HepG2 (cell line): ENCODE data around the gene IGDCC3. TPM values are rescaled to one million over a fixed set of nuclear protein-coding genes. Genes with fewer than 3 reads are reported as not detected.

Experiments used
- ARHGAP35 ChIP-seq: sonication (generic); formaldehyde crosslinking; IDR thresholded peaks from 2 replicates; pipeline ENCODE4 v1.9.0; 2022; ENCODE audit warnings: mild to moderate bottlenecking, inconsistent platforms, moderate library complexity, missing genetic modification reagents, borderline replicate concordance
- BCL6 ChIP-seq: IDR thresholded peaks from 2 replicates; pipeline ENCODE4 v1.6.1; 2016; ENCODE audit warnings: missing genetic modification reagents, missing compliant biosample characterization
- GTF3A ChIP-seq: sonication (generic); formaldehyde crosslinking; conservative IDR thresholded peaks from 2 replicates; pipeline ENCODE4 v1.4.0; 2020; ENCODE audit warnings: mild to moderate bottlenecking, missing genetic modification reagents
- MAZ ChIP-seq, 2 experiments: sonication (generic) in 1 of 2; formaldehyde crosslinking in 1 of 2; IDR thresholded peaks; 2 replicates each; pipeline versions ENCODE4 v1.5.0 to v1.6.1; 2012 to 2020; ENCODE audit warnings: low read depth in 2 of 2, mild to moderate bottlenecking in 2 of 2, borderline replicate concordance in 1 of 2, improper control_type of control experiment in 1 of 2, low read length in 1 of 2, missing genetic modification reagents in 1 of 2, moderate library complexity in 1 of 2
- MTA3 ChIP-seq: sonication (generic); formaldehyde crosslinking; IDR thresholded peaks from 2 replicates; pipeline ENCODE4 v1.4.0; 2020; ENCODE audit warnings: missing genetic modification reagents
- NFIB ChIP-seq: sonication (generic); formaldehyde crosslinking; IDR thresholded peaks from 2 replicates; pipeline ENCODE4 v1.9.0; 2021; ENCODE audit warnings: missing genetic modification reagents, mild to moderate bottlenecking, borderline replicate concordance
- NR2F6 ChIP-seq, 2 experiments: IDR thresholded peaks; 2 replicates each; pipeline ENCODE4 v1.6.1; 2016; ENCODE audit warnings: antibody characterized with exemption in 1 of 2, mild to moderate bottlenecking in 1 of 2
- POLR2AphosphoS5 ChIP-seq: IDR thresholded peaks from 2 replicates; pipeline ENCODE4 v1.6.1; 2012; ENCODE audit warnings: low read depth, low read length
- RXRA ChIP-seq: sonication (generic); formaldehyde crosslinking; IDR thresholded peaks from 2 replicates; pipeline ENCODE4 v1.5.1; 2020; ENCODE audit warnings: missing genetic modification reagents
- SAP130 ChIP-seq: IDR thresholded peaks from 2 replicates; pipeline ENCODE4 v1.6.1; 2016; ENCODE audit warnings: low read depth
- ZBTB3 ChIP-seq: sonication (generic); formaldehyde crosslinking; IDR thresholded peaks from 2 replicates; pipeline ENCODE4 v1.4.0; 2020; ENCODE audit warnings: low read depth, mild to moderate bottlenecking, moderate library complexity, missing genetic modification reagents, borderline replicate concordance
- ZBTB34 ChIP-seq: sonication (generic); formaldehyde crosslinking; IDR thresholded peaks from 2 replicates; pipeline ENCODE4 v1.8.0; 2022; ENCODE audit warnings: mild to moderate bottlenecking, missing genetic modification reagents
- ZFP90 ChIP-seq: sonication (generic); formaldehyde crosslinking; IDR thresholded peaks from 2 replicates; pipeline ENCODE4 v1.8.0; 2022; ENCODE audit warnings: missing genetic modification reagents, mild to moderate bottlenecking, inconsistent platforms, borderline replicate concordance
- ZFX ChIP-seq: sonication (generic); formaldehyde crosslinking; IDR thresholded peaks from 2 replicates; pipeline ENCODE4 v1.4.0; 2020; ENCODE audit warnings: mild to moderate bottlenecking, low read depth, missing genetic modification reagents, moderate library complexity
- ZNF160 ChIP-seq: sonication (generic); formaldehyde crosslinking; IDR thresholded peaks from 2 replicates; pipeline ENCODE4 v1.8.0; 2022; ENCODE audit warnings: mild to moderate bottlenecking, inconsistent platforms, missing genetic modification reagents
- ZNF292 ChIP-seq: sonication (generic); formaldehyde crosslinking; IDR thresholded peaks from 2 replicates; pipeline ENCODE4 v1.8.1; 2022; ENCODE audit warnings: mild to moderate bottlenecking, low read depth, missing genetic modification reagents, borderline replicate concordance
- ZNF577 ChIP-seq: sonication (generic); formaldehyde crosslinking; IDR thresholded peaks from 2 replicates; pipeline ENCODE4 v1.4.0; 2020; ENCODE audit warnings: mild to moderate bottlenecking, low read depth, missing genetic modification reagents, borderline replicate concordance
- ZNF605 ChIP-seq: sonication (generic); formaldehyde crosslinking; IDR thresholded peaks from 2 replicates; pipeline ENCODE4 v1.8.0; 2022; ENCODE audit warnings: mild to moderate bottlenecking, missing genetic modification reagents
- ZNF724P ChIP-seq: sonication (generic); formaldehyde crosslinking; IDR thresholded peaks from 2 replicates; pipeline ENCODE4 v1.8.0; 2022; ENCODE audit warnings: missing genetic modification reagents, borderline replicate concordance
- polyA plus RNA-seq, 8 experiments: library from polyadenylated mRNA; depleted of rRNA in 3 of 8; stranded (reverse) in 7 of 8; unstranded in 1 of 8; fragments of >200 nt; fragmentation: Illumina TruSeq in 4 of 8; extraction: Trizol in 4 of 8; gene quantifications; 2 replicates each; pipeline versions ENCODE4 v1.2.1 to v1.2.3, GENCODE V29; 2011 to 2016; ENCODE audit warnings: low read depth in 4 of 8, missing spikeins in 1 of 8, mixed read lengths in 1 of 8; ENCODE audit not compliant: insufficient read depth in 1 of 8
- total RNA-seq, 5 experiments: library from RNA; depleted of rRNA; stranded (reverse); fragments of >200 nt; fragmentation: Illumina TruSeq; extraction: Trizol; gene quantifications; 2 replicates each; pipeline ENCODE4 v1.2.3, GENCODE V29; 2016; ENCODE audit warnings: low read depth in 1 of 5
- TF ChIP-seq, protein P1 (sequence below): sonication (generic); formaldehyde crosslinking; IDR thresholded peaks from 2 replicates; pipeline ENCODE4 v1.4.0; 2020; ENCODE audit warnings: missing genetic modification reagents
- TF ChIP-seq, protein P2 (sequence below): sonication (generic); formaldehyde crosslinking; IDR thresholded peaks from 2 replicates; pipeline ENCODE4 v1.5.0; 2020; ENCODE audit warnings: mild to moderate bottlenecking, missing genetic modification reagents, moderate library complexity

IGDCC3 gene
- total and polyA plus RNA-seq, 2 of the 13 experiments (the other 11 are each of a cell fraction or from before 2014, with no cell fraction given) = 30.1 to 51.8 TPM

DNA sequence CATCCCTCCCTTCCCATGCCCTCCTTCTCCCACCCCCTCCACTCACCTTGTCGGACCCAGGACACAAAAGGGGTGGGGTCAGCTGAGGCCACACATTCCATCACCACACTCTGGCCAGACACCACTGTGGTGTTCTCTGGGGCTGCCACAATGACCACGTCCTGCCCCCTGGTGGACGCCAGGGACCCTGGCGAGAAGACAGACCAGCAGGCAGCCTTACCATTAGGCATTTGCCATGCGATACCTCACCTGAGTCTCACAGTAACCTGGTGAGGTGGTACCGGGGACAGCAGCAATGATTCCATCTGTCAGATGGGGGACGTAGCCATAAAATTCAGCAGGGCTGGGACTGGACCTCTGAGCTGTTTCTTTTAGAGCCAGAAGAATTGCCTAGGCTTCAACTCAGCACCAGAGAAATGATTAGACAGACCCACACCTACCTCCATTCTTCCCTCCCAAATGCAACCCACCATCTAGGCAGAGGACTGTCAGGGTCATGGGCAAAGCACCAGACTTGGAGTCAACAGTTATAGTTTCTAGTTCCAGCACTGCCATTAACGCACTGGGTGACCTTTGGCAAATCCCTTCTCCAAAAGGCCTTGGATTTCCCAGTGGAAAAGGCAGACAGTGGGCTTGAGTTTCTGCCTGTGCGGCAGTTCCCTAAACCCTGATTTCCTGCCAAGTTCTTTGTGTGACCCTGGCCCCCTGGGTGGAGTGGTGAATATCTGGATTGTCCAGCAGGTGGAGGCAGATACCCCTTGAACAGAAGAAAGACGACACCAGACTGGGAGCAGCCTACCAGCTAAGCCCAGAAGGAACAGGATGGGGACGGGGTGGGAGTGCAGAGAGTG, 23.2 kb upstream of the IGDCC3 start (continued):
- TF ChIP-seq NR2F6 (IDR thresholded peaks at IDR 0.05) (no peak), NR2F6 (CRISPR knock-in tag; IDR thresholded peaks at IDR 0.05) (peak; percentile 33; the same call in 1 of the 2 replicates), ZNF577 (no peak), ARHGAP35 (CRISPR knock-in tag) (no peak), MAZ (IDR thresholded peaks at IDR 0.05; ENCODE audit: borderline replicate concordance, low read depth, low read length) (peak; percentile 49; the same call in 1 of the 2 replicates), MAZ (CRISPR knock-in tag; IDR thresholded peaks at IDR 0.05; ENCODE audit: low read depth) (no peak), POLR2AphosphoS5 (no peak), ZFP90 (CRISPR knock-in tag) (0 out of 2 replicates have a peak, but pooled peaks have one; percentile 31), ZNF605 (no peak), ZFX (CRISPR knock-in tag) (0 out of 2 replicates have a peak, but pooled peaks have one; percentile 13), ZNF292 (CRISPR knock-in tag) (no peak), ZNF160 (no peak), ZNF724P (CRISPR knock-in tag) (0 out of 2 replicates have a peak, but pooled peaks have one; percentile 11), ZBTB34 (CRISPR knock-in tag) (peak; percentile 47; the same call in 1 of the 2 replicates), NFIB (CRISPR knock-in tag) (0 out of 2 replicates have a peak, but pooled peaks have one; percentile 44), GTF3A (CRISPR knock-in tag) (peak; percentile 67; the same call in 1 of the 2 replicates), SAP130 (CRISPR knock-in tag) (0 out of 2 replicates have a peak, but pooled peaks have one; percentile 6), ZBTB3 (CRISPR knock-in tag) (no peak), RXRA (peak; percentile 83), BCL6 (CRISPR knock-in tag) (no peak), MTA3 (CRISPR knock-in tag) (no peak)
- TF ChIP-seq, protein P1, sequence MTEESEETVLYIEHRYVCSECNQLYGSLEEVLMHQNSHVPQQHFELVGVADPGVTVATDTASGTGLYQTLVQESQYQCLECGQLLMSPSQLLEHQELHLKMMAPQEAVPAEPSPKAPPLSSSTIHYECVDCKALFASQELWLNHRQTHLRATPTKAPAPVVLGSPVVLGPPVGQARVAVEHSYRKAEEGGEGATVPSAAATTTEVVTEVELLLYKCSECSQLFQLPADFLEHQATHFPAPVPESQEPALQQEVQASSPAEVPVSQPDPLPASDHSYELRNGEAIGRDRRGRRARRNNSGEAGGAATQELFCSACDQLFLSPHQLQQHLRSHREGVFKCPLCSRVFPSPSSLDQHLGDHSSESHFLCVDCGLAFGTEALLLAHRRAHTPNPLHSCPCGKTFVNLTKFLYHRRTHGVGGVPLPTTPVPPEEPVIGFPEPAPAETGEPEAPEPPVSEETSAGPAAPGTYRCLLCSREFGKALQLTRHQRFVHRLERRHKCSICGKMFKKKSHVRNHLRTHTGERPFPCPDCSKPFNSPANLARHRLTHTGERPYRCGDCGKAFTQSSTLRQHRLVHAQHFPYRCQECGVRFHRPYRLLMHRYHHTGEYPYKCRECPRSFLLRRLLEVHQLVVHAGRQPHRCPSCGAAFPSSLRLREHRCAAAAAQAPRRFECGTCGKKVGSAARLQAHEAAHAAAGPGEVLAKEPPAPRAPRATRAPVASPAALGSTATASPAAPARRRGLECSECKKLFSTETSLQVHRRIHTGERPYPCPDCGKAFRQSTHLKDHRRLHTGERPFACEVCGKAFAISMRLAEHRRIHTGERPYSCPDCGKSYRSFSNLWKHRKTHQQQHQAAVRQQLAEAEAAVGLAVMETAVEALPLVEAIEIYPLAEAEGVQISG (CRISPR knock-in tag) = no peak
- TF ChIP-seq, protein P2, sequence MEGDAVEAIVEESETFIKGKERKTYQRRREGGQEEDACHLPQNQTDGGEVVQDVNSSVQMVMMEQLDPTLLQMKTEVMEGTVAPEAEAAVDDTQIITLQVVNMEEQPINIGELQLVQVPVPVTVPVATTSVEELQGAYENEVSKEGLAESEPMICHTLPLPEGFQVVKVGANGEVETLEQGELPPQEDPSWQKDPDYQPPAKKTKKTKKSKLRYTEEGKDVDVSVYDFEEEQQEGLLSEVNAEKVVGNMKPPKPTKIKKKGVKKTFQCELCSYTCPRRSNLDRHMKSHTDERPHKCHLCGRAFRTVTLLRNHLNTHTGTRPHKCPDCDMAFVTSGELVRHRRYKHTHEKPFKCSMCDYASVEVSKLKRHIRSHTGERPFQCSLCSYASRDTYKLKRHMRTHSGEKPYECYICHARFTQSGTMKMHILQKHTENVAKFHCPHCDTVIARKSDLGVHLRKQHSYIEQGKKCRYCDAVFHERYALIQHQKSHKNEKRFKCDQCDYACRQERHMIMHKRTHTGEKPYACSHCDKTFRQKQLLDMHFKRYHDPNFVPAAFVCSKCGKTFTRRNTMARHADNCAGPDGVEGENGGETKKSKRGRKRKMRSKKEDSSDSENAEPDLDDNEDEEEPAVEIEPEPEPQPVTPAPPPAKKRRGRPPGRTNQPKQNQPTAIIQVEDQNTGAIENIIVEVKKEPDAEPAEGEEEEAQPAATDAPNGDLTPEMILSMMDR = peak; percentile 92
